Muscle layer of colon (tissue), 2 donors: Measurements from ENCODE around the gene LRP2.
"Not testable (repeated sequence)": the region's sequence is repeated elsewhere in the genome, so short reads cannot be mapped to it uniquely, and the experiment has no call there.

ENCODE experiments used
- H3K27ac ChIP-seq: one replicate; pipeline ENCODE4 v1.7.0; 2013; ENCODE audit warnings: low read depth, mild to moderate bottlenecking, low read length, moderate library complexity
- H3K27me3 ChIP-seq, 2 donors: one replicate each; pipeline ENCODE4 v1.7.0; 2013; ENCODE audit warnings: low read length in 2 of 2, mild to moderate bottlenecking in 2 of 2; ENCODE audit not compliant: insufficient read depth in 2 of 2, control insufficient read depth in 1 of 2
- H3K36me3 ChIP-seq: one replicate; pipeline ENCODE4 v1.7.0; 2013; ENCODE audit warnings: mild to moderate bottlenecking, low read length; ENCODE audit not compliant: insufficient read depth
- H3K4me1 ChIP-seq: one replicate; pipeline ENCODE4 v1.7.0; 2013; ENCODE audit warnings: mild to moderate bottlenecking, low read length; ENCODE audit not compliant: insufficient read depth
- H3K4me3 ChIP-seq, 2 donors: one replicate each; pipeline ENCODE4 v1.7.0; 2013; ENCODE audit warnings: low read length in 2 of 2, low read depth in 1 of 2, mild to moderate bottlenecking in 1 of 2, moderate library complexity in 1 of 2
- H3K9ac ChIP-seq: one replicate; pipeline ENCODE4 v1.7.0; 2013; ENCODE audit warnings: low read length
- H3K9me3 ChIP-seq: one replicate; pipeline ENCODE4 v1.7.0; 2013; ENCODE audit warnings: mild to moderate bottlenecking, low read length
- donor health status: abdominal sarcoma.
- donor health status: Adenocarcinoma of cecum.

Gene LRP2

GRCh38 chr2:169294001-169294675 lies 68.2 kb downstream of the LRP2 start:
- no peaks in the 10 kb centered on the region for H3K36me3 ChIP-seq
- no peak overlapping the region for H3K9ac ChIP-seq
- H3K4me1 ChIP-seq = no peaks in the 10 kb centered on the region
- H3K9me3 ChIP-seq = no peaks in the 10 kb centered on the region
- no peak overlapping the region for H3K27ac ChIP-seq
- no peaks in the 10 kb centered on the region for H3K27me3 ChIP-seq
- H3K4me3 ChIP-seq = no peak overlapping the region

- Histone ChIP-seq H3K4me1 (no peaks in the 10 kb centered on the region), H3K9ac (no peak overlapping the region), H3K36me3 (no peaks in the 10 kb centered on the region), H3K27me3 (no peaks in the 10 kb centered on the region), H3K9me3 (no peaks in the 10 kb centered on the region), H3K27ac (no peak overlapping the region), H3K4me3 (no peak overlapping the region)
These were observed 70.8 kb downstream of the LRP2 start for GRCh38 chr2:169291517-169291916.

DNA sequence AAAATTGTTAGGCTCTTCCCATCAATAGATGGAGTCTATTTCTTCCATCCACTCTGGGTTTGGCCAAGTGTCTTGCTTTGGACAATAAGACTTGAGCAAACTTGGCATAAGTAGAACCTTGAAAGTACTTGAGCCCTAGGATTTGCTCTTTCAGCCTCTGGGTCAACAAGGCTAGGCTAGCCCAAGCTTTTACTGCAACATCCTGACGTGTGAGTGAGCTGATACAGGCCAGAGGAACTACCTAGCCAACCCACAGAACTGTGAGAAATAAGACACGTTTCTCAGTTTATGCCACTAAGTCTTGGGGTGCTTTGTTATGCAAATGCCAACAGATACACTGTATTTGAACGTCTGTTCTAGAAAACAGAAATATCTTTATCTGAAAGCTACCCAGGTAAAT lies 71.9 kb downstream of the LRP2 start:
- Histone ChIP-seq H3K4me3 (no peak overlapping the region), H3K4me1 (no peaks in the 10 kb centered on the region), H3K27ac (no peak overlapping the region), H3K36me3 (no peaks in the 10 kb centered on the region), H3K9me3 (no peaks in the 10 kb centered on the region), H3K9ac (no peak overlapping the region), H3K27me3 (no peaks in the 10 kb centered on the region)

GRCh38 chr2:169287666-169288065 lies 74.7 kb downstream of the LRP2 start:
- H3K36me3 ChIP-seq = no peaks in the 10 kb centered on the region
- H3K27me3 ChIP-seq = no peaks in the 10 kb centered on the region
- H3K9ac ChIP-seq = no peak overlapping the region
- H3K9me3 ChIP-seq = no peaks in the 10 kb centered on the region
- no peak overlapping the region for H3K27ac ChIP-seq
- no peak overlapping the region for H3K4me3 ChIP-seq
- no peaks in the 10 kb centered on the region for H3K4me1 ChIP-seq

GRCh38 chr2:169286624-169287231 lies 75.6 kb downstream of the LRP2 start:
- no peak overlapping the region for H3K9ac ChIP-seq
- H3K4me1 ChIP-seq = no peaks in the 10 kb centered on the region
- no peaks in the 10 kb centered on the region for H3K9me3 ChIP-seq
- H3K4me3 ChIP-seq = no peak overlapping the region
- H3K27me3 ChIP-seq = no peaks in the 10 kb centered on the region
- H3K27ac ChIP-seq = no peak overlapping the region
- H3K36me3 ChIP-seq = no peaks in the 10 kb centered on the region

DNA sequence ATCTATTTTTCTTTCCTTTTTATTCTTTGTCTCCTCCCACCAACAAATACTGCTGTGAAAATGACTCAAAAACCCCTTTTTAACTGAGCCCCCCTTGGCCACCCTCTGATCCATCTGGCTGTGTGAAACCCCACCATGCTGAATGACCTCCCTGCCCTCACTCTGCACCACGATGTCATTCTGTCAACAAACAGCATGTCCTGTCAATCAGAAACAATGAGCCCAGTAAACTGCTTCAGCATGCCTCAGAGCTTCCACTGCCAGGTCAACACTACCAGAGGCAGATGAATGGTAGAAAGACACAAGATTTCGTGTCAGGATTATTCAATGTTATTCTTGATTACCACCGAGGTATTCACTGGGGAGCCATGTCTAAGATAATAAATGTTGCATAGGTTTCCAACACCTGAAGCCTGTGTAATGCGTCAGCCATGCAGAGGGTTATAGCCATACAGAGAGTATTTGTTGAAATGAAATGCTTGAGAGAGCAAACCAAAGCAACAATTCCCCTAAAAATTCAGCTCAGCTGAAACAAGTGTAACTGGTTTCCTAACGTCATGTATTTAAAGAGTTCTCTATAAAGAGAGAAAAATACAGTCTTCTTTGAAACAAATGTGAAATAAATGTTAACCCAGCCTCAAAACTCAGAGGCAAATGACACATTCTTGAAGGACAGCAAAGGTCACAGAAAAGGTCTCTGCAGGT lies 76.7 kb downstream of the LRP2 start:
- H3K27me3 ChIP-seq = no peaks in the 10 kb centered on the region
- no peaks in the 10 kb centered on the region for H3K36me3 ChIP-seq
- H3K9me3 ChIP-seq = no peaks in the 10 kb centered on the region
- no peak overlapping the region for H3K4me3 ChIP-seq
- H3K9ac ChIP-seq = no peak overlapping the region
- H3K4me1 ChIP-seq = no peaks in the 10 kb centered on the region
- H3K27ac ChIP-seq = no peak overlapping the region

DNA sequence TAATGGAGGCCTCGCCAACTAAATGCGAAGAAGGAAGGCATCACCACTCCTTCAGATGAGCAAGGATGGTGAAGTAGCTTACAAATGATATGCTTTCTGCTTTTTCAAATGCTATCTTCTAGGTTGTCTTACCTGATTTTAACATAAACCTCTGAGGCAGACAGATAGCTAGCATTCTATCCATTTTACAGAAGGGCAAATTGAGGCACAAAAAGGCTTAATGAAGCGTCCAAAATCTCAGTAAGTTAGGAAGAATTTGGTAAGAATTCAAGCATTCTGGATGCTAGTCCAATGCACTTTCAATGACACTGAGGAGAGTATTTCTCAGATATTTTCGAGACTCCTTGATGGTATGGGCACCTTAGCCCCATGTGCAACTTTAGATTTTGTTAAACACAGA lies 81.8 kb downstream of the LRP2 start:
- Histone ChIP-seq H3K9ac (no peak overlapping the region), H3K4me1 (no peaks in the 10 kb centered on the region), H3K27me3 (no peaks in the 10 kb centered on the region), H3K4me3 (no peak overlapping the region), H3K27ac (no peak overlapping the region), H3K36me3 (no peaks in the 10 kb centered on the region), H3K9me3 (no peaks in the 10 kb centered on the region)

DNA sequence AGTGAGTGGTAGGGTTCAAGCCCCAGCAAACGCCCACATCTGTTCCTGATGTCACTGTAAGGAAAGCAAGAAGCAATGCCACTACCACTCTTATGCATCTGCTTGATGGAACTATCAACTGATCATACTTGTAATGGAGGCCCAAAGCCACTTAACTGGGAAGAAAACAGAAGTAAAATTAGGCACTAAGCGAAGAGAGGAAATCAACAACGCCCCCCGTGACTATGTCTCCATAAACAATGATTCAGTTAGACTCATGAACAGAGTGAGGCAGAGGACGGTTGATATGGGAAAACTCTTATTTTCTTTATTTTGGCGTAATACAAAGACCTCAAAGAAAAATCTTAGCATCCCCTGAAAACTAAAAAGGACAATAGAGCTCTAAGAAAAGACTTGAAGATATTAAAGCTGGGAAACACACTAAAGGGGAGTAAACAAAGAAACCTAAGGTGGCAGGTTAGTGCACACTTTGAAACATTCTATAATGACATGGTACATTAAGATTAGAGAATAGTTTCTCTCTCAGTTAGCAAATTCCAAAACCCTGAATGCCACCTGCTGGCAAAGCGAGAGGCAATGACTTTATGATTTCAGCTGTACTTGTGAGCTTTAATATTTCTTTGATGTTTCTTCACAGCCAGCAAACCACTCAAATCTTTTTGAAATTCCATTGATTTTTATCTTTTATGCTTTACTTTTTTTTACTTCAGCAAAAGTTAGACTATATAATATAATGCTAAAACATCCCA lies 86.5 kb downstream of the LRP2 start:
- Histone ChIP-seq H3K4me1 (no peaks in the 10 kb centered on the region), H3K4me3 (no peak overlapping the region), H3K9me3 (no peaks in the 10 kb centered on the region), H3K36me3 (no peaks in the 10 kb centered on the region), H3K27ac (no peak overlapping the region), H3K27me3 (no peaks in the 10 kb centered on the region), H3K9ac (no peak overlapping the region)

DNA sequence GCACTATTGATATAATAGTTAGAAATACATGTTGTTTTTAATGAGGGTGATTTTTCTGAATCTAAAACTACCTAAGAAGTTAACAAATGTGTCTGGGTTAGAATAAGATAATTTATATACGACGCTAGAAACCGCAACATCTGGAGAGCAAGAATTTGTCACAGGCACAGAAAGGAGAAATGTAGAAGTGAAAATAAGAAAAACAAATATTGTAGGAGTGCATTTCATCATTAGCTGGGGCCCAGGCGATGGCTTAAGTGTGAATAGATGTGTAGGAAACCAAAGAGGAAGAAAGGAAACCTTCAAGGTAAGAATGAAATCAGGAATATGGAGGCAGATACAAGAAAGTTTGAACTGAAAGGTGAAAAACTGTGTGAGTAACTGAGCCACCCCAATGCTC lies 90.3 kb downstream of the LRP2 start:
- Histone ChIP-seq H3K9me3 (no peaks in the 10 kb centered on the region), H3K27ac (no peak overlapping the region), H3K27me3 (no peaks in the 10 kb centered on the region), H3K4me1 (no peaks in the 10 kb centered on the region), H3K36me3 (no peaks in the 10 kb centered on the region), H3K9ac (no peak overlapping the region), H3K4me3 (no peak overlapping the region)

GRCh38 chr2:169270574-169270973 lies 91.8 kb downstream of the LRP2 start:
- not testable (repeated sequence) for H3K36me3 ChIP-seq

GRCh38 chr2:169265591-169265990 lies 96.7 kb downstream of the LRP2 start:
- no peak overlapping the region for H3K4me3 ChIP-seq
- H3K9me3 ChIP-seq = no peaks in the 10 kb centered on the region
- H3K27ac ChIP-seq = no peak overlapping the region
- no peak overlapping the region for H3K9ac ChIP-seq
- H3K4me1 ChIP-seq = no peaks in the 10 kb centered on the region
- H3K36me3 ChIP-seq = no peaks in the 10 kb centered on the region
- H3K27me3 ChIP-seq = no peaks in the 10 kb centered on the region

More at GRCh38 chr2:169270574-169270973, 91.8 kb downstream of the LRP2 start:
- H3K9ac ChIP-seq, H3K9me3 ChIP-seq, H3K4me1 ChIP-seq, H3K27ac ChIP-seq, H3K27me3 ChIP-seq, H3K4me3 ChIP-seq: not testable (repeated sequence)
